Keratinocyte (primary cell): ENCODE measurements around the gene THBS2. TPM values are rescaled to one million over a fixed set of nuclear protein-coding genes. Genes with fewer than 3 reads are reported as not detected.

ENCODE experiments used
- DNase-seq: peaks from one replicate; pipeline ENCODE4 v3.0.0-alpha.2; 2011; ENCODE audit warnings: low read depth, missing footprints, low spot score
- FAIRE-seq: peaks from 2 replicates; lab custom pipeline; 2011; peaks lifted over from hg19 to GRCh38; lab: Jason Lieb, UNC
- H2AFZ ChIP-seq: 2 replicates; pipeline ENCODE4 v1.6.0; 2012; ENCODE audit warnings: low read length, control low read depth, inconsistent platforms; ENCODE audit not compliant: control insufficient read depth
- H3K27ac ChIP-seq: 2 replicates; pipeline ENCODE4 v1.5.1; 2011; ENCODE audit warnings: low read length; ENCODE audit not compliant: control insufficient read depth, insufficient read depth
- H3K27me3 ChIP-seq: 3 replicates; pipeline ENCODE4 v1.6.0; 2011; ENCODE audit warnings: low read length; ENCODE audit not compliant: control insufficient read depth, insufficient read depth; ENCODE audit errors: extremely low read depth
- H3K36me3 ChIP-seq, 2 experiments: 2 replicates in 1 of 2; 3 replicates in 1 of 2; pipeline ENCODE4 v1.5.1; 2011; ENCODE audit warnings: low read length in 2 of 2, mild to moderate bottlenecking in 1 of 2; ENCODE audit not compliant: control insufficient read depth in 2 of 2, insufficient read depth in 2 of 2; ENCODE audit errors: extremely low read depth in 1 of 2
- H3K4me1 ChIP-seq: 3 replicates; pipeline ENCODE4 v1.5.1; 2011; ENCODE audit warnings: low read length; ENCODE audit not compliant: control insufficient read depth, insufficient read depth; ENCODE audit errors: extremely low read depth
- H3K4me2 ChIP-seq: 3 replicates; pipeline ENCODE4 v1.6.0; 2011; ENCODE audit warnings: low read depth, low read length; ENCODE audit not compliant: control insufficient read depth, insufficient read depth; ENCODE audit errors: extremely low read depth
- H3K4me3 ChIP-seq, 3 experiments: fragments of 200-600 bp in 1 of 3; sonication (generic) in 1 of 3; 2 replicates in 2 of 3; 3 replicates in 1 of 3; pipeline ENCODE4 v1.5.1; 2011 to 2016; ENCODE audit warnings: low read length in 3 of 3, mild to moderate bottlenecking in 3 of 3, control low read depth in 2 of 3, inconsistent platforms in 1 of 3, low read depth in 1 of 3, mixed read lengths in 1 of 3, mixed run types in 1 of 3, moderate library complexity in 1 of 3; ENCODE audit not compliant: control insufficient read depth in 2 of 3, insufficient read depth in 2 of 3; ENCODE audit errors: extremely low read depth in 1 of 3
- H3K79me2 ChIP-seq: 2 replicates; pipeline ENCODE4 v1.6.0; 2012; ENCODE audit warnings: low read length; ENCODE audit not compliant: control insufficient read depth, insufficient read depth
- H3K9ac ChIP-seq: 3 replicates; pipeline ENCODE4 v1.6.0; 2011; ENCODE audit warnings: low read length; ENCODE audit not compliant: control insufficient read depth, insufficient read depth; ENCODE audit errors: extremely low read depth
- H3K9me1 ChIP-seq: 3 replicates; pipeline ENCODE4 v1.6.0; 2011; ENCODE audit warnings: low read length; ENCODE audit not compliant: control insufficient read depth, insufficient read depth; ENCODE audit errors: extremely low read depth
- H3K9me3 ChIP-seq: 2 replicates; pipeline ENCODE4 v1.5.1; 2012; ENCODE audit warnings: low read depth, low read length; ENCODE audit not compliant: control insufficient read depth
- H4K20me1 ChIP-seq: 3 replicates; pipeline ENCODE4 v1.6.0; 2011; ENCODE audit warnings: low read length; ENCODE audit not compliant: control insufficient read depth, insufficient read depth; ENCODE audit errors: extremely low read depth
- EZH2 ChIP-seq: IDR thresholded peaks from one replicate; pipeline ENCODE4 v1.6.1; 2012; ENCODE audit warnings: inconsistent platforms, mild to moderate bottlenecking, low read length, moderate library complexity
- dilution Hi-C: fragments of 300-500 bp; cut with MboI; formaldehyde crosslinking; loops from one replicate; pipeline ENCODE4 v1.7.0; 2020; ENCODE audit warnings: low sequenced_read_pairs; ENCODE audit not compliant: extremely low pct_ligation_motif_present
- polyA minus RNA-seq, 3 experiments: library from RNA; depleted of rRNA, polyadenylated mRNA; stranded (reverse); fragments of >200 nt; gene quantifications; 1 replicate in 1 of 3; 2 replicates in 1 of 3; 3 replicates in 1 of 3; pipeline ENCODE4 v1.2.3, GENCODE V29; 2011
- polyA plus RNA-seq, 5 experiments: library from polyadenylated mRNA; depleted of rRNA in 3 of 5; stranded (reverse) in 3 of 5; stranded (forward) in 1 of 5; unstranded in 1 of 5; fragments of >200 nt; gene quantifications; 1 replicate in 1 of 5; 2 replicates in 3 of 5; 3 replicates in 1 of 5; pipeline versions ENCODE4 v1.2.1 to v1.2.3, GENCODE V29; 2011 to 2012; ENCODE audit warnings: missing spikeins in 2 of 5, low read depth in 1 of 5, low replicate concordance in 1 of 5
- TF ChIP-seq, protein P1 (sequence below), 3 experiments: IDR thresholded peaks in 1 of 3; conservative IDR thresholded peaks in 1 of 3; optimal IDR thresholded peaks in 1 of 3; 2 replicates in 2 of 3; 3 replicates in 1 of 3; pipeline versions ENCODE3 to v1.5.1; 2011; ENCODE audit warnings: low read length in 3 of 3, mild to moderate bottlenecking in 3 of 3, moderate library complexity in 2 of 3, control low read depth in 1 of 3, inconsistent platforms in 1 of 3; ENCODE audit not compliant: insufficient read depth in 2 of 3; ENCODE audit errors: extremely low read depth in 1 of 3

Gene THBS2
- polyA plus RNA-seq, result 430 to 766 TPM (median 533 TPM) in 3 replicates
- polyA plus RNA-seq (2011; ENCODE audit: low read depth), result 42.2 TPM
- 209 and 304 TPM in 2 replicates for polyA plus RNA-seq (2011; cell fraction: cytosol; rRNA removed)
- polyA plus RNA-seq (2011; cell fraction: nucleus; rRNA removed), result 1,129 and 1,230 TPM in 2 replicates
- 53.4 and 789 TPM in 2 replicates for polyA plus RNA-seq (2012; ENCODE audit: low replicate concordance)
- 914 to 1,886 TPM (median 1,202 TPM) in 3 replicates for polyA minus RNA-seq
- 896 TPM for polyA minus RNA-seq (2011; cell fraction: cytosol; rRNA and poly(A)+ RNA removed)
- 2,075 and 2,586 TPM in 2 replicates for polyA minus RNA-seq (2011; cell fraction: nucleus; rRNA and poly(A)+ RNA removed)

DNA sequence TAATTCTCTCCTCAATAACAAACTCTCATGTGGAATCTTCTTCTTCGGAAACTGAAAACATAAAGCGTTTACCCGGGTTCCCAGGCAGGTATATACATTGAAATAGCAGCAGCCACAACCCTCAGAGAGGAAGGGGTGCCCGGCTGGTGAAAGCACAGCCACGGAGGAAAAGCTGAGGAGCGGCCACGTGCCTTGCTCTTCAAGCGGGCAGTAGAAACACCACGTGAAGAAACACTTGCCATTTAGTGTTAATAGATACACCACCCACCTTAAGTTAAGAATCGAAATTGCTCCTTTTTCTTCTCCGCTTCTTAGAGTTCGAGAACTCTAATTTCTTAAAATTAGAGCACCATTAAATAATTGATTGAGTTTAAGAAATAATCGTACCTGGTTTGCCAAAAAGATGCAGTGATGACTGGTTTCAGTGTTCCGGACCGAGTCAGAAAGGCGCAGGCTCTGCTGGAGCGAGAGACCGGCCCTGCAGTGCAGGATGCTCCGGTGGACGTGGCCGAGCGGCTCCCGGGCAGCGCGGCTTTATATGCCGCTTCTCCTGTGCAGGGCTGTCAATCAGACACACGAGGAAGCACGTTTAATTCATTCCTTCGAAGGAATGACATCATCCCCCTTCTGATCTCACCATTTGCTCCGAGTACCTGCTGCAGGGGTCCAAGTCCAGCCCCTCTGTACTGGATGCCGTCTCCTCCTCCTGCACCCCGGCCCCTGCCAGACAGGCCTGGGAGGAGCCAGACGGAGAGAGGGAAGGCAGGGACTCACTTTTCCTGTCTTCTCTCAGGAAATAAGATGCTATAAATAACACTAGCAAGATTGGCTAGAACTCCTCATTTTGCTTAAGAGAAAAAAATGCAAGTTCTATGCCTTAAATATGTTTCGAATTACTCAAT lies at the start of gene THBS2:
Gene THBS2 (minus strand): TSS at position 510 of the 902 bp plus-strand sequence. CDS start 3,062 bp downstream, outside the sequence.
- peaks cover 28% of the 10 kb centered on the region for H4K20me1 ChIP-seq
- TF ChIP-seq EZH2, result no peak
- TF ChIP-seq, protein P1, sequence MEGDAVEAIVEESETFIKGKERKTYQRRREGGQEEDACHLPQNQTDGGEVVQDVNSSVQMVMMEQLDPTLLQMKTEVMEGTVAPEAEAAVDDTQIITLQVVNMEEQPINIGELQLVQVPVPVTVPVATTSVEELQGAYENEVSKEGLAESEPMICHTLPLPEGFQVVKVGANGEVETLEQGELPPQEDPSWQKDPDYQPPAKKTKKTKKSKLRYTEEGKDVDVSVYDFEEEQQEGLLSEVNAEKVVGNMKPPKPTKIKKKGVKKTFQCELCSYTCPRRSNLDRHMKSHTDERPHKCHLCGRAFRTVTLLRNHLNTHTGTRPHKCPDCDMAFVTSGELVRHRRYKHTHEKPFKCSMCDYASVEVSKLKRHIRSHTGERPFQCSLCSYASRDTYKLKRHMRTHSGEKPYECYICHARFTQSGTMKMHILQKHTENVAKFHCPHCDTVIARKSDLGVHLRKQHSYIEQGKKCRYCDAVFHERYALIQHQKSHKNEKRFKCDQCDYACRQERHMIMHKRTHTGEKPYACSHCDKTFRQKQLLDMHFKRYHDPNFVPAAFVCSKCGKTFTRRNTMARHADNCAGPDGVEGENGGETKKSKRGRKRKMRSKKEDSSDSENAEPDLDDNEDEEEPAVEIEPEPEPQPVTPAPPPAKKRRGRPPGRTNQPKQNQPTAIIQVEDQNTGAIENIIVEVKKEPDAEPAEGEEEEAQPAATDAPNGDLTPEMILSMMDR (optimal IDR thresholded peaks at IDR 0.05 in 1 of 3, IDR thresholded peaks at IDR 0.05 in 1 of 3, conservative IDR thresholded peaks at IDR 0.05 in 1 of 3; ENCODE audit: extremely low read depth in 1 of 3, insufficient read depth in 2 of 3, low read length in 3 of 3), result no peak
- H3K27me3 ChIP-seq, result no peaks in the 10 kb centered on the region
- peaks cover 18 to 26% of the 10 kb centered on the region in 2 experiments for H3K36me3 ChIP-seq
- no peaks in the 10 kb centered on the region for H3K9me3 ChIP-seq
- peak within 1 kb of the TSS; percentile 90 to 96 (median 93) for H3K4me3 ChIP-seq
- peaks cover 48% of the 10 kb centered on the region for H3K79me2 ChIP-seq
- dilution Hi-C loops, result no loop called here
- no peak within 1 kb of the TSS for H2AFZ ChIP-seq
- H3K4me2 ChIP-seq, result peak within 1 kb of the TSS; percentile 84
- FAIRE-seq, result peak; percentile 89
- peak within 1 kb of the TSS; percentile 88 for H3K9ac ChIP-seq
- DNase-seq, result peak; percentile 84
- peaks cover 30% of the 10 kb centered on the region for H3K4me1 ChIP-seq
- no peaks in the 10 kb centered on the region for H3K9me1 ChIP-seq
- peak within 1 kb of the TSS; percentile 75 for H3K27ac ChIP-seq

DNA sequence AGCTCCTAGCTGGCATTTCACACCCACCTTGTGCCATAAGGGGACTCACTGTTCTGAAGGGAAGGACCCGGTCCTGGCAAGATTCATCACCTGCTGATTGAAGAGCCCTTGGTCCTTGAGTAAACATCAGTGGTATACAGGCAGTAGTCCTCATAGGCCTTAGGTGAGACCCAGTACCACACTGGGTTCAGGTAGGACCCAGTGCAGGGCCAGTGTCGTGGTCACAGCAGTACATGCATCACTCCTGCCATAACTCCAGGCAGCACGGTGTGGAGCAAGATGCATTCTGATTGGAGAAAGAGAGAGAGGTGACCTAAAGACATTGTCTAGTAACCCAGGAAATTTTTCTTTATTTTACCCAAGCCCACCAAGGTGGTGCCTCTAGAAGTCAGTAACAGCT lies 49.1 kb upstream of the THBS2 start:
- Histone ChIP-seq H3K4me2 (no peak overlapping the region), H3K79me2 (no peaks in the 10 kb centered on the region), H3K36me3 (no peaks in the 10 kb centered on the region), H2AFZ (no peak overlapping the region), H3K27me3 (no peaks in the 10 kb centered on the region), H3K9me1 (no peaks in the 10 kb centered on the region), H3K9me3 (peaks cover 3% of the 10 kb centered on the region), H3K4me1 (no peaks in the 10 kb centered on the region), H3K9ac (no peak overlapping the region), H3K4me3 (no peak overlapping the region), H3K27ac (no peak overlapping the region), H4K20me1 (no peaks in the 10 kb centered on the region)
- dilution Hi-C loops, result no loop called here
- FAIRE-seq, result no peak
- TF ChIP-seq, protein P1 (optimal IDR thresholded peaks at IDR 0.05 in 1 of 3, IDR thresholded peaks at IDR 0.05 in 1 of 3, conservative IDR thresholded peaks at IDR 0.05 in 1 of 3; ENCODE audit: extremely low read depth in 1 of 3, insufficient read depth in 2 of 3, low read length in 3 of 3), result no peak
- TF ChIP-seq EZH2, result no peak
- DNase-seq, result no peak
